ENCODE measurements around the gene NHLRC4.

The NHLRC4 gene

GRCh38 chr16:530111-530817 is 36.5 kb upstream of the NHLRC4 start:
- H3K9me2 ChIP-seq (replicated peaks; ENCODE audit: control insufficient read depth, low read length): no peaks in the 10 kb centered on the region
- H3K9me3 ChIP-seq (ENCODE audit: control insufficient read depth, insufficient read depth, low read length): no peaks in the 10 kb centered on the region
- H3K4me1 ChIP-seq (ENCODE audit: control insufficient read depth, low read length): peaks cover 25% of the 10 kb centered on the region
- peak overlapping the region; percentile 68; the same call in 1 of the 2 replicates for H3K4me2 ChIP-seq (ENCODE audit: low read length)
- no peak overlapping the region for H3K27ac ChIP-seq (ENCODE audit: low read depth, low read length)
- H3F3A ChIP-seq (ENCODE audit: control insufficient read depth, insufficient read depth): peaks cover 3% of the 10 kb centered on the region
- H3K4me3 ChIP-seq (ENCODE audit: low read length): no peak overlapping the region
- no peaks in the 10 kb centered on the region for H3K27me3 ChIP-seq (ENCODE audit: control insufficient read depth, low read length)
- peaks cover 14% of the 10 kb centered on the region for H4K20me1 ChIP-seq (ENCODE audit: control insufficient read depth, insufficient read depth, low read depth, low read length)
- H3K79me2 ChIP-seq (ENCODE audit: control insufficient read depth, low read length): peaks cover 91% of the 10 kb centered on the region
- TF ChIP-seq EZH2phosphoT487 (IDR thresholded peaks at IDR 0.05; ENCODE audit: borderline replicate concordance, low read length): no peak
- TF ChIP-seq CTCF (IDR thresholded peaks at IDR 0.05; ENCODE audit: low read depth, low read length, poor library complexity, severe bottlenecking): no peak
- H3K36me3 ChIP-seq (ENCODE audit: control insufficient read depth, low read length): peaks cover 35% of the 10 kb centered on the region

- Histone ChIP-seq H3K36me3 (ENCODE audit: control insufficient read depth, low read length) (peaks cover 36% of the 10 kb centered on the region), H3K27ac (ENCODE audit: low read depth, low read length) (no peak overlapping the region), H3K4me3 (ENCODE audit: low read length) (no peak overlapping the region), H3F3A (ENCODE audit: control insufficient read depth, insufficient read depth) (no peaks in the 10 kb centered on the region), H3K27me3 (ENCODE audit: control insufficient read depth, low read length) (no peaks in the 10 kb centered on the region), H3K79me2 (ENCODE audit: control insufficient read depth, low read length) (peaks cover 91% of the 10 kb centered on the region), H4K20me1 (ENCODE audit: control insufficient read depth, insufficient read depth, low read depth, low read length) (peaks cover 14% of the 10 kb centered on the region), H3K9me3 (ENCODE audit: control insufficient read depth, insufficient read depth, low read length) (no peaks in the 10 kb centered on the region), H3K4me2 (ENCODE audit: low read length) (no peak overlapping the region), H3K9me2 (replicated peaks; ENCODE audit: control insufficient read depth, low read length) (no peaks in the 10 kb centered on the region), H3K4me1 (ENCODE audit: control insufficient read depth, low read length) (peaks cover 14% of the 10 kb centered on the region)
- no peak for TF ChIP-seq CTCF (IDR thresholded peaks at IDR 0.05; ENCODE audit: low read depth, low read length, poor library complexity, severe bottlenecking)
- no peak for TF ChIP-seq EZH2phosphoT487 (IDR thresholded peaks at IDR 0.05; ENCODE audit: borderline replicate concordance, low read length)
Measured at GRCh38 chr16:531494-532125, 35.2 kb upstream of the NHLRC4 start.

- Histone ChIP-seq H3K27ac (ENCODE audit: low read depth, low read length) (no peak overlapping the region), H3K9me3 (ENCODE audit: control insufficient read depth, insufficient read depth, low read length) (no peaks in the 10 kb centered on the region), H3K9me2 (replicated peaks; ENCODE audit: control insufficient read depth, low read length) (no peaks in the 10 kb centered on the region), H3K79me2 (ENCODE audit: control insufficient read depth, low read length) (peaks cover 99% of the 10 kb centered on the region), H3K4me1 (ENCODE audit: control insufficient read depth, low read length) (peaks cover 14% of the 10 kb centered on the region), H3K36me3 (ENCODE audit: control insufficient read depth, low read length) (peaks cover 44% of the 10 kb centered on the region), H3K4me2 (ENCODE audit: low read length) (no peak overlapping the region), H3F3A (ENCODE audit: control insufficient read depth, insufficient read depth) (no peaks in the 10 kb centered on the region), H4K20me1 (ENCODE audit: control insufficient read depth, insufficient read depth, low read depth, low read length) (peaks cover 14% of the 10 kb centered on the region), H3K4me3 (ENCODE audit: low read length) (no peak overlapping the region), H3K27me3 (ENCODE audit: control insufficient read depth, low read length) (no peaks in the 10 kb centered on the region)
- TF ChIP-seq EZH2phosphoT487 (IDR thresholded peaks at IDR 0.05; ENCODE audit: borderline replicate concordance, low read length): no peak
- TF ChIP-seq CTCF (IDR thresholded peaks at IDR 0.05; ENCODE audit: low read depth, low read length, poor library complexity, severe bottlenecking): no peak
Measured at GRCh38 chr16:533391-534123, 33.2 kb upstream of the NHLRC4 start.
